SK-MEL-5 (cell line): ENCODE data around the gene CD248. TPM values are rescaled to one million over a fixed set of nuclear protein-coding genes. Genes with fewer than 3 reads are reported as not detected.
"Not testable (repeated sequence)": the region's sequence is repeated elsewhere in the genome, so short reads cannot be mapped to it uniquely, and the experiment has no call there.

ENCODE experiments used
- DNase-seq: peaks from one replicate; pipeline ENCODE4 v3.0.0-alpha.2; 2016; ENCODE audit warnings: low read depth, low spot score
- in situ Hi-C: cut with HindIII; loops from 2 replicates; pipeline ENCODE4 v1.10.0; 2016; ENCODE audit warnings: low sequenced_read_pairs, high pct_unique_total_duplicates, low pct_unique_long_range_greater_than_20kb
- polyA plus RNA-seq, 2 experiments: library from polyadenylated mRNA; depleted of rRNA; stranded (reverse); fragments of >200 nt; gene quantifications; 2 replicates each; pipeline ENCODE4 v1.2.3, GENCODE V29; 2015
- total RNA-seq: library from RNA; depleted of rRNA; stranded (reverse); fragments of >200 nt; shearing (Covaris generic); gene quantifications from 2 replicates; pipeline ENCODE4 v1.2.3, GENCODE V29; 2014; rRNA removed

Gene CD248, protein sequence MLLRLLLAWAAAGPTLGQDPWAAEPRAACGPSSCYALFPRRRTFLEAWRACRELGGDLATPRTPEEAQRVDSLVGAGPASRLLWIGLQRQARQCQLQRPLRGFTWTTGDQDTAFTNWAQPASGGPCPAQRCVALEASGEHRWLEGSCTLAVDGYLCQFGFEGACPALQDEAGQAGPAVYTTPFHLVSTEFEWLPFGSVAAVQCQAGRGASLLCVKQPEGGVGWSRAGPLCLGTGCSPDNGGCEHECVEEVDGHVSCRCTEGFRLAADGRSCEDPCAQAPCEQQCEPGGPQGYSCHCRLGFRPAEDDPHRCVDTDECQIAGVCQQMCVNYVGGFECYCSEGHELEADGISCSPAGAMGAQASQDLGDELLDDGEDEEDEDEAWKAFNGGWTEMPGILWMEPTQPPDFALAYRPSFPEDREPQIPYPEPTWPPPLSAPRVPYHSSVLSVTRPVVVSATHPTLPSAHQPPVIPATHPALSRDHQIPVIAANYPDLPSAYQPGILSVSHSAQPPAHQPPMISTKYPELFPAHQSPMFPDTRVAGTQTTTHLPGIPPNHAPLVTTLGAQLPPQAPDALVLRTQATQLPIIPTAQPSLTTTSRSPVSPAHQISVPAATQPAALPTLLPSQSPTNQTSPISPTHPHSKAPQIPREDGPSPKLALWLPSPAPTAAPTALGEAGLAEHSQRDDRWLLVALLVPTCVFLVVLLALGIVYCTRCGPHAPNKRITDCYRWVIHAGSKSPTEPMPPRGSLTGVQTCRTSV
- not detected in 2 replicates for total RNA-seq
- not detected in 2 replicates for polyA plus RNA-seq (2015; cell fraction: cytosol; rRNA removed)
- polyA plus RNA-seq (2015; cell fraction: nucleus; rRNA removed), result not detected in 2 replicates

DNA sequence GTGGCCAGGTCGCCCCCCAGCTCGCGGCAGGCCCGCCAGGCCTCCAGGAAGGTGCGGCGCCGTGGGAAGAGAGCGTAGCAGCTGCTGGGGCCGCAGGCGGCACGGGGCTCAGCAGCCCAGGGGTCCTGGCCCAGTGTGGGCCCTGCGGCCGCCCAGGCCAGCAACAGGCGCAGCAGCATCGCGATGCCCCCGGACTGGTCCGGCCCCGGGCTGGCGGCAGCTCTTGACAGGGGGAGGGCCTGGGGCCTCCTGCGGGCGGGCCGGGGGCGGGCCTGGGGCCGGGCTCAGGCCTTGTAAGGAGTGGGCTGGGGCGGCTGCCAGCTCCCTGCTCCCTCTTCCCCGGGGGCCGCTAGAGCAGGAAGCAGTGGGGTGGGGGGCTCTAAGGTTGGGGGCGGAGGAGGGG is at the start of gene CD248:
Gene CD248, minus strand, starts transcription at position 196 of the 403 bp plus-strand sequence. Its CDS starts 17 bp downstream, at position 179.
- in situ Hi-C loops, result no loop called here
- DNase-seq, result no peak

DNA sequence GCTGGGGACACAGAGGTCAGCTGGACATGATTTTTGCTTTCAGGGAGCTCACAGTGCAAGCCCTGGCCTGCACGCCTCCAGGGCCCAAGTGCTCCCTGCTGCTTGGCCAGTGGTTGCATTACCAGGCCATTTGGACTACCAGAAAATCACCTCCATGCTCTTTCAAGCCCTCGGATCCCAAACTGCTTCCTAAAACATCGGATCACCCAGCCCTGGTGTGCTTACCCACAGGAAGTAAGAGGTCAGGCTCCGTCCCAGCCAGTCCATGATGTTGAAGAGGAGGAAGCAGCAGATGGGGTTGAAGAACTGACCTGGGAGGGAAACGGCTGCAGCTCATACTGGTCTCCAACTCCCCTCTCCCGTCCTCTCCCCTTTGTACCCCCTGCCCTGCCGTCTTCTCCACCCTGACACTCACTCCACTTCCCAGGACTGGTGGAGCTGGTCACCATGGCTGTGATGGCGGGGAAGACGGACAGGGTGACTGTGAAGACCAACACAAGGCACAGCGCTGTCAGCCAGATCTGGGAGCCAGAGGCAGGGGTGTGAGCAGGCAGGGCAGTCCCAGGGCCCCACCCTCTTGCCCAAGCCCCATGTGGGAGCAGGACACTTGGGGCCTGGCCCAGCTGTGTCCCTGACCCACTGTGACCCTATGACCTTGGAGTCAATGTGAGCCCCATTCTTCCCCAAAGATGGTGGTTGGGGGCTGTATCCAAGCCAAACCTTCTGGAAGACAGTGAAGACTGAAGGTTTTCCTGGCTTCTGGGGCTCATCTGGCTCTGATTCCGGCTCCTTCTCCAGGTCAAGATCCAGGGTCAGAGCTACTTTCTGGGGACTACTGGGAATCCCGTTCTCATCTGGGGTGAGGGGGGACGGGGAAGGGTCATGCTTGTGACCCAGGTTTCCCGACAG is 49.1 kb upstream of the CD248 start:
- no peak for DNase-seq
- in situ Hi-C loops, result no loop called here

DNA sequence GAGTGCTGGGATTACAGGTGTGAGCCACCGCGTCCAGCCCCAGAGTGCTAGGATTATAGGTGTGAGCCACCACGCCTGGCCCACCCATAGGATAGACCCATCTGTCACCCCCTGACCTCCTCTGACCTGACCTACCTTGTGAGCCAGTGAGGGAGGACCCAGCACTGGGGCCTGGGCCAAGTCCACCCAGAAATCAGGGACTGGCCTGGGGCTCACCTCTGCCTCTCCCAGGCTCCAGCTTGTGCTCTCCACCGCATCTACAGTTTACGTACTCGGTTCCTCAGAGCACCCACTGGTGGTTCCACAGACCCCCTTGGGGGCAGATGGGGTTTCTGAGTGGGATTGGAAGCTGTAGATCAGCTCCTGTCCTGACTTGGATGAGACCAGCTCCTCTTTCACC is 48.3 kb upstream of the CD248 start:
- no peak for DNase-seq
- in situ Hi-C loops, result no loop called here

DNA sequence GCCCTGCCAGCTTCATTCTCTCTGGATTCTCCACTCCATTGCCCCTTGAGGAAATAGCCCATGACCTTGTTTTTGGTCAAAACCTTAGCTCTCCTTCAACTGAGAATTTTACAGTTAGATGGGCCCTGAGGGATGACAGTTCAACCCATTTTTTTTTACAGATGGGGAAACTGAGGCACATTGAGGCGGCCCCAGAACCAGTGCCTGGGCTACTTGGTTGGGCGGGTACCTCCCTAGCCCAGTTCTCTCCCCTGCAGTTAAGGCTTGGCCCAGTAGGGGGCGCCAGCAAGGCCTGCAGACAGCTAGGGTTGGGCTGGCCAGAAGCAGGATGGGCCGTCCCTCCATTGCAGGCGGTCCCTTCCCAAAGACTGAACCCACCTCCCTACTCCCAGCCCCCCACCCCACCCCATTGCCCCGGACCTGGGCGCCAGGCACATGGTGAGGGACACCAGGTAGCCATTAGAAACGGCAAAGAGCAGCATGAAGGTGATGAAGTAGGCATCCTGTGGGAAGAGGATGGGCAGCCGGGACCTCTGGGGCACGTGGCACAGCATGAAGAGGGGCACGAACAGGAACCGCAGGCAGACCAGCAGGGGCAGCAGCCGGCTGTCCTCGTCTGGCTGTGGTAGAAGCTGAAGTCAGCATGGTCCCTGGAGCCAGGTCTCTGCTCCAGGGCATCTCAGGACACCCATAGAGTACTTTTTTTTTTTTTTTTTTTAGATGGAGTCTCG is 47.1 kb upstream of the CD248 start:
- DNase-seq, result peak; percentile 73
- in situ Hi-C loops, result no loop called here

DNA sequence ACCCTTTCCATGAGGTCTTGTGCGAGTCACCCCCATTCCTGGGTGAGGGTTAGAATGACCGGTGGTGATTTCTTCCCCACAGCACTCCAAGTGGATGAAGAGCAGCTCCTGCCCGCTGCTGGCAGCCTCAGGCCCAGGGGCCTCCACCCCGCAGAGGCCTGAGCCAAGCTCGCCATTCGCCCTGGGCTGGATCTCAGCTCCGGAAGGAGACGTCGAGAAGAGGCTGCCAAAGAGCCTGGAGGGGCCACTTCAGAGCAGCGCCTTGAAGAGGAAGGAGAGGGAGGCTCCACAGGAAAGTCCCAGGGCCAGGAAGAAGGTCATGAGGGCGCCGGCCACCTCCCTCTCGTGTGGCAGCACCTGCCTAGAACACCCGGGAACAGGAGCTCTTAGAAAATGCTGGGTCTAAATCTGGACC is 46.4 kb upstream of the CD248 start:
- in situ Hi-C loops, result no loop called here
- no peak for DNase-seq

DNA sequence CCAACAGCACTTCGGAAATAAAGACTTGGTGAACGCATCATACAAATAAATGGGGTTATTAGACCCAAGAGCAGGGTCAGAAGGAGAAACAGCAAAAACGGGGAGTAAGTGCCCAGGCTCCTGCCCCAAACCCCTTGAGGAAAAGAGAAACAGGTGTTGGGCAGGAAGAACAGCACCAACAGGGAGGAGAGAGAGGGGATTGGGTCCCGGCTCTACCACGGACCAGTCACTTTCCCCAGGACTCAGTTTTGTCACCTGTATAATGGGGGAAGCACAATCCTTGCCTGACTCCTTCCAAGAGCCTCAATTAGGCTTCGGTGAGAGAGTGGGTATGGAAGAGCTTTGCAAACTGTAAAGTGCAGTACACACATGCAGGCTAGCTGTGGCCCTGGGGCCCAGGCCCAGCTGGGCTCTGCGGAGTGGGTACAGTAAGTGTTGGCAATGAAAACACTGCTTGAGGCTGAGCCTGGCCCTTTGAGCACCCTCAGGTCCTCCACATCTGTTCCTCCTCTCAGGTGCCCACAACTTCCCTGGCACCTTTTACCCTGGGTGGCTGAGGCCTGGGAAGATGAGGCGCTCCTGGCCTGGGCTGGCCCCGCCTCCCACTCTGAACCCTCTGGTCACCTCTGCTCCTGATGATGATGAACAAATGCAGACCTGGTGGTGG is 45.8 kb upstream of the CD248 start:
- in situ Hi-C loops, result no loop called here

DNA sequence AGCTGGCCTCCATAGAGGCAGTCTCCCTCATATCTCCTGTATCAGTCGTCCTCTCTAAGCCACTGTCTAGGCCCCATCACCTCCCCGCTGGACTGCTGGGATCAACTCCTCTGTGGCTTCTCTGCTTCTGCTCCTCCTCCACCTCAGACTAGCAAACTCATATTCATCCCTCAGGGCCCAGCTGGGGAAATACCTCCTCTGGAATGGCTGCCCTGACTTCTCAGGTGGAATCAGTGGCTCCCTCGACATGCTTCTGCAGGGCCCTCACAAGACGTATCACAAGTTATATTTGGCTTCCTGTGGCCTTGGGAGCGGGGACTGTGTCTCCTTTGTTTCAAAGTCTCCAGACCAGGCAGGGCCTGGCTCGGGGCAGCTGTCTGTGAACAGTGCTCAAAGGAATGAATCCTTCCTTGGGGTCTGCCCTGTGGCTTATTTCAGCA is 44.7 kb upstream of the CD248 start:
- peak; percentile 88 for DNase-seq
- in situ Hi-C loops, result no loop called here

More for the DNA sequence above, 45.8 kb upstream of the CD248 start:
- no peak for DNase-seq

DNA sequence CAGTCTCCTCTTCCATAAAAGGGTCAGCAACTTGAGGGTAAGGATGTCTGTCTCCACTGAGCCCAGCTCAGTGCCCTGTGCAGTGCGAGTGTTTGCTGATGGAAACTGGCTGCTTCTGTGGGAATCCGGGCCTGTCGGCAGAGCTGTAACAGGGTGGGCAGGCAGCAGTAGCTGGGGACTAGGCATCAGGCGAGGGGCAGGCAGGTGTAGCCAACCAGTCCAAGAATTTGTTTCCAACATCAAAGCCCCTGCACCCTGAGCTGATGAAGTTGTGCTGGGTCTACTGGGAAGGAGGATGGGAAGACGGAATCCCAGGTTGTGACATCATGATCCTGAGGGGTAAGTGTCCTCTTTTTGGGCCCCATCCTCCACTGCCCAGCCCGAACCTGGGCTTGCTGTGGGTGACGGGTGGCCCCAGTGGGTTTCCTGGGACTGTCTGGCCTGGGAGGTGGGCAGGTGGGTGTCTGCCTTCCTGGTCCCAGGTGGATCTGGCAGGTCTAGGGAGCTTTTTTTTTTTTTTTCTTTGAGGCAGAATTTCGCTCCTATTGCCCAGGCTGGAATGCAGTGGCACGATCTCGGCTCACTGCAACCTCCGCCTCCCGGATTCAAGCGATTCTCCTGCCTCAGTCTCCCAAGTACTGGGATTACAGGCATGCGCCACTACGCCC is 43.7 kb upstream of the CD248 start:
- in situ Hi-C loops, result no loop called here
- no peak for DNase-seq

DNA sequence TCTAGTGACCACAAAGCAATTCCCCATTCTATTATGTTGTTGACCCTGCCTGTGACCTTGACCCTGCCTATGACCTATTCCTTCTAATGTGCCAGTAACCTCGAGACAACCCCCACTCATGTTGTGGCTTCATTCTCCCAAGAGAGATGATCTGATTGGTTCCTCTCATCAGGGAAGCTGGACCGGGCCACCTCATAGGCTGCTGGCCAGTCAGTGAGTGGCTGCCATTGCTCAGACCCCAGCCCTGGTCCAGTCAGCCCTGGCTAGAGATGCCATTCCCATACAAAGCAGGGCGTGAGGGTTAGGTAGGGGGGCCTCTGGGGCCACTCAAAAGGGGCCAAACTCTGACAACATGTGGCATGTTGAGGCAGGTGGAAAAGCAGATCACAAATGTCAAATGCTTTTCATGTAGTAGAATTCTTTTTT is 42.8 kb upstream of the CD248 start:
- in situ Hi-C loops, result no loop called here
- DNase-seq, result peak; percentile 32

DNA sequence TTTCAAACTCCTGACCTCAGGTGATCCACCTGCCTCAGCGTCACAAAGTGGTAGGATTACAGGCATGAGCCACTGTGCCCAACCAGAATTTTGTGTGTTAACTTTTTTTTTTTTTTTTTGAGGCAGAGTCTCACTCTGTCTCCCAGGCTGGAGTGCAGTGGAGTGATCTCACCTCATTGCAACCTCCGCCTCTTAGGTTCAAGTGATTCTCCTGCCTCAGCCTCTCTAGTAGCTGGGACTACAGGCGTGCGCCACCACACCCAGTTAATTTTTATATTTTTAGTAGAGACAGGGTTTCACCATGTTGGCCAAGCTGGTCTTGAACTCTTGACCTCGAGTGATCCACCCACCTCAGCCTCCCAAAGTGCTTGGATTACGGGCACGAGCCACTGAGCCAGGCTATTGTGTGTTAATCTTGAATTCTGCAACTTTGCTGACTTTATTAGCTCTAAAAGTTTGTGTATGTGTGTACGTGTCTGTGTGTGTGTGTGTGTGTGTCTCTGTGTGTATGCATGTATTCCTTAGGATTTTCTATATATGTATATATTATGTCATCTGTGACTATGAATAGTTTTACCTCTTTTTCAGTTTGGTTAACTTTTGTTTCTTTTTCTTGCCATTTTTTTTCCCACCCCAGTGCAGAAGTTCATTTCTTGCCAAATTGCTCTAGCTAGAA is 33.9 kb upstream of the CD248 start:
- in situ Hi-C loops, DNase-seq: not testable (repeated sequence)

DNA sequence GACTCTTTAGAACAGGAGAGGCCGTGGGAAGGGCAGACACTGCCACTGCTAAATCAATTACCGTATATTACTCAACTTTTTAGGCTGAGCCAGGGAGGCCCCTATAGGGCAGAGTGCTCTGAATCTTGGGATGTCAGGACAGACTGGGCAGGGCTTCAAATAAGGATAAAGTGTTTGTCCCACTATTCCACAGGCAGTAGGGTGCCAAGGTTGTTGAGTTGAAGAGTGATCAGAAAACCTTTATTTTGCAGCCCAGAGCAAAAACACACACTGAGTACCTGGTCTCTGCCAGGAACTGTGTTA is 32.2 kb upstream of the CD248 start:
- no peak for DNase-seq
- in situ Hi-C loops, result no loop called here

DNA sequence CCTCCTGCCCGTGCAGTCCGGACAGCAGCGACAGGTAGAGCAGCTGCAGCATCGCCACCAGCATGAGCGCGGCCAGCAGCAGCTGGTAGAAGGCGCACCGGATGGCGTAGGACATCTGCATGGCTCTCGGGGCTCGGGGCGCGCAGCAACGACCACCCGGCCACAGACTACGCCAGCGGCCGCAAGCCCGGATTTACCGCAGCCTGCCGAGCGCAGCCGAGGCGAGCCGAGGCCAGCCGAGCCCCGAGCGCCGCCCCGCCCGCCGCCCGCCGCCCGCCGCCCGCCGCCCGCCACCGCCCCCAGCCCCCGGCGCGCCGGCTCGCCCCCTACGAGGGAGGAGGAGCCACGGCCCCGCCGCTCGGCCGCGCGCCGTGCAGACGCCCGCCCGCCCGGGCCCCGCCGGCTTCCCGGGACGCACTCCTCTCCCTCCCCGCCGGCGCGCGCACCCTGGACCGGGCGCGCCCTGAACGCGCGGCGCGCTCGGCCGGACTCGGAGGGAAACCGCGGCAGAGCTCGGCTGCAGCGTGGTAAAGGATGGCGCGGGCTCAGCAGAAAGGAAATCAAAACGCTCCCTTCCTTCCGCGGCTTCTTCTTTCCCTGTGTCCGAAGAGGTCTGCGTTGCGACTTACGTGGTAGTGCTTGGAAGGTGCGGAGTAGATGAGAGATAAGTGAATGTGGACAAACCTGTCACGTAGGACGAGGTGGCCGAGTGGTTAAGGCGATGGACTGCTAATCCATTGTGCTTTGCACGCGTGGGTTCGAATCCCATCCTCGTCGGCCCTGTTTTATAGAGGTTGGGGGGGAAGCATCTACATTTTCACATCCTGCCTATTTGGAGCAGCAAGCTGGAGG is 30.8 kb upstream of the CD248 start, which contains the start of gene B4GAT1:
Gene B4GAT1, minus strand, starts transcription at position 205 of the 852 bp plus-strand sequence. Its CDS starts 84 bp downstream, at position 121.
- DNase-seq, result peak; percentile 81
- in situ Hi-C loops, result no loop called here

DNA sequence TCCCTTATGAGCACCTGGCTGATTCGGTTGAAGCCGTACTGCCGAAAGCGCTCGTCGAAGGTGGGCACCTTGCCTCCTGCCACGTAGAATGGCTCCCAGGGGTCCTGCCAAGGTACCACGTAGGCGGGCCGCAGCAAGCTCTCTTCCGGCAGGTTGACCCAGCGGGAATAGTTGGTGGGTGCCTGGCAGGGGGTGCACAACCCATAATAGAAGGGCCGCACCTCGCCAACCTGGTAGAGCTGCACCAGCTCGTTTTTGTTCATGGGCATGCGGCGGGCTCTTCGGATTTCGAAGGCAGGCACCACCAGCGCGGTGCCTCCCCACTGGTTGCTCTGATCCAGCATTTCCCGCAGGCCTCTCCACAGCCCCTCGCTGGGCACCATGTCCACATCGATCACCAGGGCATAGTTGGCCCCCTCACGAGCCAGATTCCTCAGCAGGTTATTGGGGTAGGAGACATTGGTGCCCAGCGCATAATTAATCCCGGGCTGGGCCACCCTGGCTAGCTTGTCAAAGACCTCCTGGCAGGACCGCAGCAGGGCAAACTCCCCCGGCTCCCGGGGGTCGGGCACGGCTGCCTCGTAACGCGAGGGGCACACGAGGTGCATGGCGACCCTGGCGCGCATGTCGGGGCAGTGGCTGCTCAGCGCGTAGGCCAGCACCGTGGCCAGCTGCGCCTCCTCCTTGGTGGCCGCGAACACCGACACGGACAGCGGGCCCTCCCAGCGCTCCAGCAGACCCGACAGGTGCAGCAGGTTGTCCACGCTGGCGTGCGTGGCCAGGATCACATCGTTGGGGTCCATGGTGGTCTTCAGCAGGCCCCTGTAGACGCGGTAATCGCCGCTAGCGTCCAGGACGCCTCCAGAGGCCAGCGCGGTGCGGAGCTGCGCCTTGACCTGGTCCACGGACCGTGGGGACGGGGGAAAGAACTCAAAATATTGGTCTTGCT is 29.9 kb upstream of the CD248 start:
- DNase-seq, result no peak
- in situ Hi-C loops, result no loop called here

DNA sequence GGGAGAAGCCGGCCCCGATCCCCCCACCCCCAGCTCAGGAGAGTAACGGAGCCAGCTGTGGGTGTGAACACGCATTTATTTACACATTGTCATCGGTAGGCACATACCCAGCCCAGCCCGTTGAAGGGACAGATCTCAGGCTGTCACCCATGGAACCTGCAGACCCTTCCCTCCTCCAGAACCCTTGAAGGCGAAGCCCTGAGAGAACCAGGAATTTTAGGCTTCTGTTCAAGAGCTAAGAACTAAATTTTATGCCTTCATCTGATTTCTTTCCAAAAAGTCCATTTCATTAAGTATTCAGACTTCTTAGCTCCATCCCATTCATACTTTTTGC is 28.4 kb upstream of the CD248 start:
- DNase-seq, result no peak
- in situ Hi-C loops, result no loop called here
